ENCODE results near the gene ANXA2. TPM values are rescaled to one million over a fixed set of nuclear protein-coding genes. Genes with fewer than 3 reads are reported as not detected.

Gene ANXA2
- total and polyA plus RNA-seq, 2 experiments from 2014 or later: 202 to 225 TPM

DNA sequence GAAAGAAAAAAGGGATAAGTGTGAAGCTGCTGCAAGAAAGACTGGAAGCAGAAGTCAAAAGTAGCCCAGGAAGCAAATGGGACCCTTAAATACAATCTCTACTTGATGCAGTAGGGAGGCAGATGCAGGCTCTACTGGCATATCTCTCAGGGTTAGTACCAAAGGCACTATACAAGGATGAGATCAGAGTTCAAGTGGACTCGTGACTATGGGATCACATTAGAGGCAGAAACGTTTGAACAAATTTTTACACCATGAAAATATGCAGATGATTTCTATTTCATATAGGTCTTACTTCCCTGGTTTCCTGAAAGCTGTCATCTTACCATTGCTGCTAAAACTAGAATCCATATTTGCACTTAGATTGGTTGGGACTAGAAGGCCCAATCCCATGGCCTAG lies 27.7 kb upstream of the ANXA2 start:
- Histone ChIP-seq H3K4me2 (no peak overlapping the region), H3K27ac (ENCODE audit: low read depth) (no peak overlapping the region), H3K79me2 (replicated peaks; ENCODE audit: insufficient read depth) (no peaks in the 10 kb centered on the region), H2AFZ (no peak overlapping the region), H3K4me1 (ENCODE audit: insufficient read depth) (no peaks in the 10 kb centered on the region), H3K9me2 (ENCODE audit: insufficient read depth) (no peaks in the 10 kb centered on the region), H4K20me1 (replicated peaks; ENCODE audit: insufficient read depth) (no peaks in the 10 kb centered on the region), H3K36me3 (ENCODE audit: insufficient read depth) (peaks cover 8% of the 10 kb centered on the region; the same call in 1 of the 2 replicates), H3K27me3 (ENCODE audit: insufficient read depth) (no peaks in the 10 kb centered on the region), H3F3A (replicated peaks; ENCODE audit: low read depth) (no peaks in the 10 kb centered on the region), H3K4me3 (no peak overlapping the region)
- Mint-ChIP-seq H3K27ac (no peak overlapping the region), H3K4me3 (no peak overlapping the region), H3K9me3 (no peaks in the 10 kb centered on the region), H3K36me3 (ENCODE audit: low read depth) (peaks cover 18% of the 10 kb centered on the region; the same call in 2 of the 3 replicates), H3K4me1 (peaks cover 6% of the 10 kb centered on the region; the same call in 2 of the 3 replicates), H3K27me3 (ENCODE audit: insufficient read depth, low read depth, poor library complexity) (no peaks in the 10 kb centered on the region)
- ATAC-seq (no peak), DNase-seq (ENCODE audit: low spot score) (no peak)
- TF ChIP-seq NANOG (IDR thresholded peaks at IDR 0.05; ENCODE audit: borderline replicate concordance) (no peak), JUNB (IDR thresholded peaks at IDR 0.05; ENCODE audit: unreplicated experiment) (no peak), STAT1 (IDR thresholded peaks at IDR 0.05; ENCODE audit: unreplicated experiment) (no peak), CREB1 (CRISPR knock-in tag; IDR thresholded peaks at IDR 0.05; ENCODE audit: low read depth) (no peak), ZNF331 (CRISPR knock-in tag; IDR thresholded peaks at IDR 0.05; ENCODE audit: low read depth) (no peak), POLR2AphosphoS5 (IDR thresholded peaks at IDR 0.05; ENCODE audit: low read depth) (no peak), EZH2phosphoT487 (IDR thresholded peaks at IDR 0.05; ENCODE audit: unreplicated experiment) (no peak), ZNF114 (CRISPR knock-in tag; IDR thresholded peaks at IDR 0.05) (no peak), EZH2 (IDR thresholded peaks at IDR 0.05; ENCODE audit: low read depth, unreplicated experiment) (no peak)
- TF ChIP-seq, protein P1, sequence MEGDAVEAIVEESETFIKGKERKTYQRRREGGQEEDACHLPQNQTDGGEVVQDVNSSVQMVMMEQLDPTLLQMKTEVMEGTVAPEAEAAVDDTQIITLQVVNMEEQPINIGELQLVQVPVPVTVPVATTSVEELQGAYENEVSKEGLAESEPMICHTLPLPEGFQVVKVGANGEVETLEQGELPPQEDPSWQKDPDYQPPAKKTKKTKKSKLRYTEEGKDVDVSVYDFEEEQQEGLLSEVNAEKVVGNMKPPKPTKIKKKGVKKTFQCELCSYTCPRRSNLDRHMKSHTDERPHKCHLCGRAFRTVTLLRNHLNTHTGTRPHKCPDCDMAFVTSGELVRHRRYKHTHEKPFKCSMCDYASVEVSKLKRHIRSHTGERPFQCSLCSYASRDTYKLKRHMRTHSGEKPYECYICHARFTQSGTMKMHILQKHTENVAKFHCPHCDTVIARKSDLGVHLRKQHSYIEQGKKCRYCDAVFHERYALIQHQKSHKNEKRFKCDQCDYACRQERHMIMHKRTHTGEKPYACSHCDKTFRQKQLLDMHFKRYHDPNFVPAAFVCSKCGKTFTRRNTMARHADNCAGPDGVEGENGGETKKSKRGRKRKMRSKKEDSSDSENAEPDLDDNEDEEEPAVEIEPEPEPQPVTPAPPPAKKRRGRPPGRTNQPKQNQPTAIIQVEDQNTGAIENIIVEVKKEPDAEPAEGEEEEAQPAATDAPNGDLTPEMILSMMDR (conservative IDR thresholded peaks at IDR 0.05; ENCODE audit: low read depth in 2 of 2): no peak
- TF ChIP-seq, protein P2, sequence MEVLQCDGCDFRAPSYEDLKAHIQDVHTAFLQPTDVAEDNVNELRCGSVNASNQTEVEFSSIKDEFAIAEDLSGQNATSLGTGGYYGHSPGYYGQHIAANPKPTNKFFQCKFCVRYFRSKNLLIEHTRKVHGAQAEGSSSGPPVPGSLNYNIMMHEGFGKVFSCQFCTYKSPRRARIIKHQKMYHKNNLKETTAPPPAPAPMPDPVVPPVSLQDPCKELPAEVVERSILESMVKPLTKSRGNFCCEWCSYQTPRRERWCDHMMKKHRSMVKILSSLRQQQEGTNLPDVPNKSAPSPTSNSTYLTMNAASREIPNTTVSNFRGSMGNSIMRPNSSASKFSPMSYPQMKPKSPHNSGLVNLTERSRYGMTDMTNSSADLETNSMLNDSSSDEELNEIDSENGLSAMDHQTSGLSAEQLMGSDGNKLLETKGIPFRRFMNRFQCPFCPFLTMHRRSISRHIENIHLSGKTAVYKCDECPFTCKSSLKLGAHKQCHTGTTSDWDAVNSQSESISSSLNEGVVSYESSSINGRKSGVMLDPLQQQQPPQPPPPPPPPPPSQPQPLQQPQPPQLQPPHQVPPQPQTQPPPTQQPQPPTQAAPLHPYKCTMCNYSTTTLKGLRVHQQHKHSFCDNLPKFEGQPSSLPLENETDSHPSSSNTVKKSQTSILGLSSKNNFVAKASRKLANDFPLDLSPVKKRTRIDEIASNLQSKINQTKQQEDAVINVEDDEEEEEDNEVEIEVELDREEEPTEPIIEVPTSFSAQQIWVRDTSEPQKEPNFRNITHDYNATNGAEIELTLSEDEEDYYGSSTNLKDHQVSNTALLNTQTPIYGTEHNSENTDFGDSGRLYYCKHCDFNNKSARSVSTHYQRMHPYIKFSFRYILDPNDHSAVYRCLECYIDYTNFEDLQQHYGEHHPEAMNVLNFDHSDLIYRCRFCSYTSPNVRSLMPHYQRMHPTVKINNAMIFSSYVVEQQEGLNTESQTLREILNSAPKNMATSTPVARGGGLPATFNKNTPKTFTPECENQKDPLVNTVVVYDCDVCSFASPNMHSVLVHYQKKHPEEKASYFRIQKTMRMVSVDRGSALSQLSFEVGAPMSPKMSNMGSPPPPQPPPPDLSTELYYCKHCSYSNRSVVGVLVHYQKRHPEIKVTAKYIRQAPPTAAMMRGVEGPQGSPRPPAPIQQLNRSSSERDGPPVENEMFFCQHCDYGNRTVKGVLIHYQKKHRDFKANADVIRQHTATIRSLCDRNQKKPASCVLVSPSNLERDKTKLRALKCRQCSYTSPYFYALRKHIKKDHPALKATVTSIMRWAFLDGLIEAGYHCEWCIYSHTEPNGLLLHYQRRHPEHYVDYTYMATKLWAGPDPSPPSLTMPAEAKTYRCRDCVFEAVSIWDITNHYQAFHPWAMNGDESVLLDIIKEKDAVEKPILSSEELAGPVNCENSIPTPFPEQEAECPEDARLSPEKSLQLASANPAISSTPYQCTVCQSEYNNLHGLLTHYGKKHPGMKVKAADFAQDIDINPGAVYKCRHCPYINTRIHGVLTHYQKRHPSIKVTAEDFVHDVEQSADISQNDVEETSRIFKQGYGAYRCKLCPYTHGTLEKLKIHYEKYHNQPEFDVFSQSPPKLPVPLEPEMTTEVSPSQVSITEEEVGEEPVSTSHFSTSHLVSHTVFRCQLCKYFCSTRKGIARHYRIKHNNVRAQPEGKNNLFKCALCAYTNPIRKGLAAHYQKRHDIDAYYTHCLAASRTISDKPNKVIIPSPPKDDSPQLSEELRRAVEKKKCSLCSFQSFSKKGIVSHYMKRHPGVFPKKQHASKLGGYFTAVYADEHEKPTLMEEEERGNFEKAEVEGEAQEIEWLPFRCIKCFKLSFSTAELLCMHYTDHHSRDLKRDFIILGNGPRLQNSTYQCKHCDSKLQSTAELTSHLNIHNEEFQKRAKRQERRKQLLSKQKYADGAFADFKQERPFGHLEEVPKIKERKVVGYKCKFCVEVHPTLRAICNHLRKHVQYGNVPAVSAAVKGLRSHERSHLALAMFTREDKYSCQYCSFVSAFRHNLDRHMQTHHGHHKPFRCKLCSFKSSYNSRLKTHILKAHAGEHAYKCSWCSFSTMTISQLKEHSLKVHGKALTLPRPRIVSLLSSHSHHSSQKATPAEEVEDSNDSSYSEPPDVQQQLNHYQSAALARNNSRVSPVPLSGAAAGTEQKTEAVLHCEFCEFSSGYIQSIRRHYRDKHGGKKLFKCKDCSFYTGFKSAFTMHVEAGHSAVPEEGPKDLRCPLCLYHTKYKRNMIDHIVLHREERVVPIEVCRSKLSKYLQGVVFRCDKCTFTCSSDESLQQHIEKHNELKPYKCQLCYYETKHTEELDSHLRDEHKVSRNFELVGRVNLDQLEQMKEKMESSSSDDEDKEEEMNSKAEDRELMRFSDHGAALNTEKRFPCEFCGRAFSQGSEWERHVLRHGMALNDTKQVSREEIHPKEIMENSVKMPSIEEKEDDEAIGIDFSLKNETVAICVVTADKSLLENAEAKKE (CRISPR knock-in tag; IDR thresholded peaks at IDR 0.05): no peak
- TF ChIP-seq, protein P3, sequence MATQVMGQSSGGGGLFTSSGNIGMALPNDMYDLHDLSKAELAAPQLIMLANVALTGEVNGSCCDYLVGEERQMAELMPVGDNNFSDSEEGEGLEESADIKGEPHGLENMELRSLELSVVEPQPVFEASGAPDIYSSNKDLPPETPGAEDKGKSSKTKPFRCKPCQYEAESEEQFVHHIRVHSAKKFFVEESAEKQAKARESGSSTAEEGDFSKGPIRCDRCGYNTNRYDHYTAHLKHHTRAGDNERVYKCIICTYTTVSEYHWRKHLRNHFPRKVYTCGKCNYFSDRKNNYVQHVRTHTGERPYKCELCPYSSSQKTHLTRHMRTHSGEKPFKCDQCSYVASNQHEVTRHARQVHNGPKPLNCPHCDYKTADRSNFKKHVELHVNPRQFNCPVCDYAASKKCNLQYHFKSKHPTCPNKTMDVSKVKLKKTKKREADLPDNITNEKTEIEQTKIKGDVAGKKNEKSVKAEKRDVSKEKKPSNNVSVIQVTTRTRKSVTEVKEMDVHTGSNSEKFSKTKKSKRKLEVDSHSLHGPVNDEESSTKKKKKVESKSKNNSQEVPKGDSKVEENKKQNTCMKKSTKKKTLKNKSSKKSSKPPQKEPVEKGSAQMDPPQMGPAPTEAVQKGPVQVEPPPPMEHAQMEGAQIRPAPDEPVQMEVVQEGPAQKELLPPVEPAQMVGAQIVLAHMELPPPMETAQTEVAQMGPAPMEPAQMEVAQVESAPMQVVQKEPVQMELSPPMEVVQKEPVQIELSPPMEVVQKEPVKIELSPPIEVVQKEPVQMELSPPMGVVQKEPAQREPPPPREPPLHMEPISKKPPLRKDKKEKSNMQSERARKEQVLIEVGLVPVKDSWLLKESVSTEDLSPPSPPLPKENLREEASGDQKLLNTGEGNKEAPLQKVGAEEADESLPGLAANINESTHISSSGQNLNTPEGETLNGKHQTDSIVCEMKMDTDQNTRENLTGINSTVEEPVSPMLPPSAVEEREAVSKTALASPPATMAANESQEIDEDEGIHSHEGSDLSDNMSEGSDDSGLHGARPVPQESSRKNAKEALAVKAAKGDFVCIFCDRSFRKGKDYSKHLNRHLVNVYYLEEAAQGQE (IDR thresholded peaks at IDR 0.05; ENCODE audit: unreplicated experiment): no peak
- TF ChIP-seq, protein P4, sequence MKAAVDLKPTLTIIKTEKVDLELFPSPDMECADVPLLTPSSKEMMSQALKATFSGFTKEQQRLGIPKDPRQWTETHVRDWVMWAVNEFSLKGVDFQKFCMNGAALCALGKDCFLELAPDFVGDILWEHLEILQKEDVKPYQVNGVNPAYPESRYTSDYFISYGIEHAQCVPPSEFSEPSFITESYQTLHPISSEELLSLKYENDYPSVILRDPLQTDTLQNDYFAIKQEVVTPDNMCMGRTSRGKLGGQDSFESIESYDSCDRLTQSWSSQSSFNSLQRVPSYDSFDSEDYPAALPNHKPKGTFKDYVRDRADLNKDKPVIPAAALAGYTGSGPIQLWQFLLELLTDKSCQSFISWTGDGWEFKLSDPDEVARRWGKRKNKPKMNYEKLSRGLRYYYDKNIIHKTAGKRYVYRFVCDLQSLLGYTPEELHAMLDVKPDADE (IDR thresholded peaks at IDR 0.05): no peak

All from GM23338 (cell line).